HFF-Myc (cell line): ENCODE results near the gene GRAMD4.

ENCODE experiments used
- DNase-seq: peaks from one replicate; pipeline ENCODE4 v3.0.0-alpha.2; 2011; ENCODE audit warnings: low read depth; ENCODE audit errors: extremely low read depth
- H3K4me3 ChIP-seq: replicated peaks from 2 replicates; pipeline ENCODE4 v1.5.1; 2011; ENCODE audit warnings: low read depth, mild to moderate bottlenecking, control low read depth, low read length
- TF ChIP-seq, protein P1 (sequence below): IDR thresholded peaks from 2 replicates; pipeline ENCODE4 v1.5.1; 2012; ENCODE audit warnings: mild to moderate bottlenecking, low read depth, low read length, control low read depth; ENCODE audit errors: missing control alignments

GRAMD4 gene

DNA sequence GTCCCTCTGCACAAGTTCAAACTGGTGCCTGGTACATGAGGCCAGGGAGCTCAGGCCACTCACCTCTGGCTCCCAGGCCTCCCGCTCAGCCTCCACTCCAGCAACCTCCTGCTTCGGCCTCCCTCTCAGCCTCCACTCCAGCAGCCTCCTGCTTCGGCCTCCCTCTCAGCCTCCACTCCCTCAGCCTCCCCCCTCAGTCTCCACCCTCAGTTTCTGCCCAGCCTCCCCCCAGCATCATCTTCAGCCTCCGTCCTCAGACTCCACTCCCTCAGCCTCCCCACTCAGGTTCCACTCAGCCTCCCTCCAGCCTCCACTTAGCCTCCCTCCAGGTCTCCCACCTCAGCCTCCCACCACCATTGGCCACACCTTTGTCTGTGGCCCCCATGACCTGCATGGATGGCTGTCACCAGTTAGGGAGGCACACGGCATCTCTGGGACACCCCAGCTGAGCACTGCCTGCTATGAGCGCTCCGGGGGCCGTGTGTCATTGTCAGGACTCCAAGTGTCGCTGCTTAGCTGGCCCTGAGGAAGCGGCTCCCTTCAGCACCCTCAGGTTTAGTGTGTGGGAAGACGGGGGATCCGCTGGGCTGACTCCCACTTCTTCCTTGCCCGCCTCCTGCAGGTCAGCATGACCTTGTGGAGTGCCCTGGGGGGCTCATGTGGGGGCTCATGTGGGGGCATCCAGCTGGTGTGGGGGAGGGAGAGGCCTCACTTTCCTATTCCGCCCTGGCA is 39.0 kb downstream of the GRAMD4 start:
- H3K4me3 ChIP-seq, result no peak overlapping the region
- TF ChIP-seq, protein P1, sequence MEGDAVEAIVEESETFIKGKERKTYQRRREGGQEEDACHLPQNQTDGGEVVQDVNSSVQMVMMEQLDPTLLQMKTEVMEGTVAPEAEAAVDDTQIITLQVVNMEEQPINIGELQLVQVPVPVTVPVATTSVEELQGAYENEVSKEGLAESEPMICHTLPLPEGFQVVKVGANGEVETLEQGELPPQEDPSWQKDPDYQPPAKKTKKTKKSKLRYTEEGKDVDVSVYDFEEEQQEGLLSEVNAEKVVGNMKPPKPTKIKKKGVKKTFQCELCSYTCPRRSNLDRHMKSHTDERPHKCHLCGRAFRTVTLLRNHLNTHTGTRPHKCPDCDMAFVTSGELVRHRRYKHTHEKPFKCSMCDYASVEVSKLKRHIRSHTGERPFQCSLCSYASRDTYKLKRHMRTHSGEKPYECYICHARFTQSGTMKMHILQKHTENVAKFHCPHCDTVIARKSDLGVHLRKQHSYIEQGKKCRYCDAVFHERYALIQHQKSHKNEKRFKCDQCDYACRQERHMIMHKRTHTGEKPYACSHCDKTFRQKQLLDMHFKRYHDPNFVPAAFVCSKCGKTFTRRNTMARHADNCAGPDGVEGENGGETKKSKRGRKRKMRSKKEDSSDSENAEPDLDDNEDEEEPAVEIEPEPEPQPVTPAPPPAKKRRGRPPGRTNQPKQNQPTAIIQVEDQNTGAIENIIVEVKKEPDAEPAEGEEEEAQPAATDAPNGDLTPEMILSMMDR, result no peak
- DNase-seq, result no peak

DNA sequence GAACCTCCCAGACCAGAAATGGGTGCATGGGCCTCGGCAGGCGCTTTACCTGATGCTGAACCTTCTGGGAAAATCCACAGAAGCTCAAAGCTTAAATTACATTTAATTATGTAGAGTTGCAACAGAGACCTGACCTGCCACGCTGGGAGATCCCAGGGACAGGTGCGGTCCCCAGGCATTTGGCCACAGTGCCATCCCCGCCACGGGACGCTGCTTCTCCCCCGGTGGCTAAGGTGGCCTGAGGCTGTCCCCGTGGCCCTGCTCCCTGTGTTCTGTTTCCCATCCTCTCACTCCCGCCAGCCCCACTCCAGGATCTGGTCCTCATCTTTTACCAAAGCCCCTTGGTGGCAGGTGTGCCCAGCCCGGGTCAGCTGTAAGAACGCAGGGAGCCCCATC is 39.6 kb downstream of the GRAMD4 start:
- H3K4me3 ChIP-seq, result no peak overlapping the region
- TF ChIP-seq, protein P1, result no peak
- no peak for DNase-seq

- TF ChIP-seq, protein P1, result no peak
- no peak for DNase-seq
These were observed 40.5 kb downstream of the GRAMD4 start for GRCh38 chr22:46660604-46661201.

GRCh38 chr22:46661221-46661851 is 41.1 kb downstream of the GRAMD4 start:
- TF ChIP-seq, protein P1, result no peak
- H3K4me3 ChIP-seq, result no peak overlapping the region
- DNase-seq, result no peak

More at GRCh38 chr22:46660604-46661201, 40.5 kb downstream of the GRAMD4 start:
- H3K4me3 ChIP-seq, result no peak overlapping the region

GRCh38 chr22:46662226-46662625 is 42.0 kb downstream of the GRAMD4 start:
- TF ChIP-seq, protein P1, result no peak
- no peak overlapping the region for H3K4me3 ChIP-seq
- DNase-seq, result no peak

DNA sequence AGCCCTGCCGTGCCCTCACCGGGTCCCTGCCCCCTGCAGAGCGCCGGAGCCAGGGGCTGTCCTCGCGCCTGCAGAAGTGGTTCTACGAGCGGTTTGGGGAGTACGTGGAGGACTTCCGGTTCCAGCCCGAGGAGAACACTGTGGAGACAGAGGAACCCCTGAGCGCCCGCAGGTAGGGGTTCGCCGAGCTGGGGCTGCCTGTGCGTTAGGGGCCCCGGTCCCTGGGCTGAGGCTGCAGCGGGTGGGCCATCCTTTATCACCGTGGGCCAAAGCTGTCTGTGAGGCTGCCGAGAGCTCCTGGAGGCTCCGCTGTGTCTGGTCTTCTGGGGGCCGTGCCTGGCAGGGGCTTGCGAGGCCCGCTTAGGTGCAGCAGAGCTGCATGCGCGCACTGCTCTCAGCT is 42.8 kb downstream of the GRAMD4 start:
- no peak overlapping the region for H3K4me3 ChIP-seq
- TF ChIP-seq, protein P1, result no peak
- DNase-seq, result no peak
